HG03103 (cell line): ENCODE results near the gene ITFG2.
"Not testable (repeated sequence)": the region's sequence is repeated elsewhere in the genome, so short reads cannot be mapped to it uniquely, and the experiment has no call there.

Source experiments
- ATAC-seq: cut with Tn5 transposase; IDR thresholded peaks from one replicate; pipeline ENCODE4 v1.9.1; 2021; ENCODE audit warnings: low read depth; ENCODE audit not compliant: unreplicated experiment

The ITFG2 gene

GRCh38 chr12:2812290-2813213 lies at the start of gene ITFG2:
TSS of gene ITFG2 (plus strand) at chr12:2812668. CDS start at chr12:2812761, 93 bp downstream.
- ATAC-seq = peak; percentile 94

DNA sequence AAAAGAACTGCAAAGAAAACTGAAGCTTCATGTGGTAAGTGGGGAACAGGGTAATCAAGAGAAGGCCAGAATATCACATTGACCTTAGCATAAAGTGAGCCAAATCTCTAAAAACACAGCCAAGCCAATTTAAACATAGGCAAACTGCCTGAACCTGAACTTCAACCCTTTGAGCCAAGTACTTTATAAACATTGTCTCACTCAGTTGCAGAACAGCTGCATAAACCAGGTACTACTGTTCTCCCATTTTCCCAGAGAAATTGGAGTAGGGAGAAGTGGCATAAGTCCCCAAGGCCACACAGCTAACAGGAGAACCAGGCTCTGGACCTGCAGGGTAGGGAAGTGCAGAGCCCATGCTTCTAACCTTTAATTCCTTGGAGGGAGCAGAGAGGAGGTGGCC lies 48.1 kb upstream of the ITFG2 start:
- ATAC-seq = no peak

GRCh38 chr12:2765052-2765451 lies 47.4 kb upstream of the ITFG2 start:
- ATAC-seq = no peak

DNA sequence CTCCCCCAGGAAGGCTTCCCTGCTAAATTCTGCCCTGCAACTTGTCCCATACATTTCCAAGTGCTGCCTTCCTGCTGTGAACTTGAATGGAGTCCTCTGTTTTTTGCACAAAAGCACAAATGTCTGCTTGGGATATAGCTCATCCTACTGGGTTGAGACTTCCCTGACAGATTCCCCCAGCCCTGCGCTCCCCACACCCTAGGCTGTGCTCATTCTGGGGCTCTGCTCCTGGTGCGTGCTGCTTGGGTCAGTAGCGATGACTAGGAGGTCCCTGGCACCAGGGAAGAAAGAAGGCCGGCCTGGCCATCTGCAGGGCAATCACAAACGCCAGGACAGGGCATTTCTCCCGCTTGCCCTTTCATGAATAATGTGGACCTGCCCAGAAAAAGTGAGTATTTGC lies 46.9 kb upstream of the ITFG2 start:
- no peak for ATAC-seq

GRCh38 chr12:2768224-2768961 lies 44.1 kb upstream of the ITFG2 start:
- no peak for ATAC-seq

DNA sequence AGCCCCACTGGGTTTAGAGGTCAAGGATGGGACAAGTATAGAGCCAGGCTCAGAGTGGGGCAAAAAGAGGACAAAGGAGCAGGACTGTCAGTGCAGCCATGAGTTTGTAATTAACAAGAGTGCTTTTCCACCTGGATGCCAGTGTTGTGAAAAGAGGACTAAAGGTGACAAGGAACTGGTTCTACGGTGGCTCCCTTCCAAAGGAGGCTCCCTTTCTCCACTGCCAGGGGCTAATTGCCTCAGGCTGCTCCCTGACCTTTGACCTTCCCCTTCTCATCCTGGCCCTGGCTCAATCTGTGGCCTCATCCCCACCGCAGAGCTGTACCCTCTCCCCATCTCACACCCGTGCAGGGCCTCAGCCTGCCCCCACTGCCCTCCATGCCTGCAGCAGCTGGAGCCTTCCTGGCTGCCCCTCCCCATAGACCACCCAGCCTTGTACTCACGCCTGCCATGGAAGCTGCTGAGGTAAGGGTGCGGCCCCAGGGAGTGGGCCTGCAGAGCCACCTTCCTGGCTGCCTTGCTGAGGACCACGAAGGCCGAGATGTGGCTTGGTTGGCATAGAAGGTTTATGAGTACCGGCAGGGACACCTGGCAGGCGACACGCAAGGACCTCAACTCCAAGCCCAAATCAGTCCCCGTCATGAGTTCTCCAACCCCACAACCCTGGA lies 42.5 kb upstream of the ITFG2 start:
- ATAC-seq = no peak

DNA sequence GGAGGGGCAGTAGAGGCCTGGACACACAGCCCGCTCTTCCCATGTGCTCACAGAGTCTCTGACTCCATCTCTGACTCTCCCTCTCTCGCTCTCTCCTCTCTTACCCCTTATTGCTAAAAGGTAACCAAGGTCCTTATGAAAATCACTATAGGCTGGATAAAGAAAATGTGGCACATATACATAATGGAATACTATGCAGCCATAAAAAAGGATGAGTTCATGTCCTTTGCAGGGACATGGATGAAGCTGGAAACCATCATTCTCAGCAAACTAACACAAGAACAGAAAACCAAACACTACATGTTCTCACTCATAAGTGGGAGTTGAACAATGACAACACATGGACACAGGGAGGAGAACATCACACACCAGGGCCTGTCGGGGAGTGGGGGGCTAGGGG lies 41.9 kb upstream of the ITFG2 start:
- ATAC-seq = not testable (repeated sequence)

- no peak for ATAC-seq
Measured at GRCh38 chr12:2772370-2772769, 40.1 kb upstream of the ITFG2 start.

DNA sequence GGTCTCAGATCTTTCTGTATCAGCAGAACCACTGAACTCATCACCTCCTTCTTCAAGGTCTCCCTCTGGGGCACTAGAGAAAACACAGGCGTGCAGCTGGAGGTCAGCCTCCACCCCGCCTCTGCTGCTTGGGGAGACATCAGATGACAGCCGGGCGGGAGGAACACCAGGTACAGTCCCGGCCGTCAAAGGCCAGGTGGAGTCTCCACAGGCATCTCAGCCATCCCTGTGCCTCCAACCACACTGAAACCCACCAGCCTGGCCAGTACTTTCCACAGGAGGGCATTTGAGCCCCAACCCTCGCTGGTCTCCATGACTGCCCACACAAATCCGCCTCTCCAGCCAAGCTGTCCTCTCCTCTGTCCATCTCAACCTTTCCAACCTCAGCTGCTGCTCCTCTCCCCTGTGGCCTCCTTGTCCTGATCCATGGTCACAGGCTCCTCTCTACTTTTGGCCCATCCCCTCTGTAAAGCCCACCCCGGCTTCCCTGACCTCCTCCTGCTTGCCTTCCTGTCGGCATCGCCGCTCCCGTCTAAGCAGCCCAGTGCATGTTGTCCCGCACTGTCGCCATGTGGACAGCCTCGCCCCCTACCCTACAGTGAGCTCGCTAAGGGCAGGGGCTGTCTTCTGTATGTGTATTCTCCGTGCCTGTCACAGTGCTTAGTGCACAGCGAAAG lies 39.1 kb upstream of the ITFG2 start:
- ATAC-seq = no peak

GRCh38 chr12:2775431-2775830 lies 37.0 kb upstream of the ITFG2 start:
- ATAC-seq = no peak

- ATAC-seq = no peak
Measured at GRCh38 chr12:2776129-2776806, 36.2 kb upstream of the ITFG2 start.

- no peak for ATAC-seq
Measured at GRCh38 chr12:2779281-2779680, 33.2 kb upstream of the ITFG2 start.

GRCh38 chr12:2783936-2784600 lies 28.4 kb upstream of the ITFG2 start:
- no peak for ATAC-seq

GRCh38 chr12:2785017-2785416 lies 27.5 kb upstream of the ITFG2 start:
- ATAC-seq = no peak

GRCh38 chr12:2791089-2791488 lies 21.4 kb upstream of the ITFG2 start:
- no peak for ATAC-seq

DNA sequence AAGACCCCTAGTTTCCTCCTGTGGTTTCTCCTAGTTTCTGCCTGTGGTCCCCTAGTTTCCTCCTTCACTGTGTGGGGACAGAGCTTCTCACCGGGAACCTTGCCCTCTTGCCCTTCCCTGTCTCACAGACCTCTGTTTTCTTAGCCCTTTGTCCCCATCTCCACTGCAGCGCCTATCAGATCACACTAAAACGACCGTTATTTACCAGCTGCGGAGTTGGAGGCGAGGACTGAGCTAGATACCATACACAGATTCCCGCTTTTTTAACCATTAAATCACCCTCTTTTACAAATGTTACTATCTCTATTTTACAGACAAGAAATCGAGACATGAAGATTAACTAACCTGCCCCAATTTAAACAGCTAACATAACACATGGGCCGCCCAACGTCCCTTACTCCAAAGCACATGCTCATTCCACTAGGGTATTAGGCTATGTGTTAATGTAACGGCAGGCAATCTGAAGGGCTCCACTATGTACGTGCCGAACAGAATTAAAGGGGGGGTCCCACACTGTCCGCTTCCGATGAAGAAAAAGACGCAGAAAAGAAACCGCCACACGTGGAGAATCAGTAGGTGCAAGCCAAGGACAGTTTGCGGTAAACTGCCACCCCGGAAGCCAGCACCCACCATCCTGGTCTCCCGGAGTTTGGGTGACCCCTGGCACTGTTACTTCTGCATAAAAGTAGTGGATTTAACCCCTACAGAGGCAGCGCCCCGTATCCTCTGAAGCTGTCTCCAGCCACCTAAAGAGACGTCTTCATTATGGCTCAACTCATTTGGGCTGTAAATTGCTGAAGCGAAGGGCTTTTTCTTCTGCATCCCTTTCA lies 19.6 kb upstream of the ITFG2 start:
- no peak for ATAC-seq

DNA sequence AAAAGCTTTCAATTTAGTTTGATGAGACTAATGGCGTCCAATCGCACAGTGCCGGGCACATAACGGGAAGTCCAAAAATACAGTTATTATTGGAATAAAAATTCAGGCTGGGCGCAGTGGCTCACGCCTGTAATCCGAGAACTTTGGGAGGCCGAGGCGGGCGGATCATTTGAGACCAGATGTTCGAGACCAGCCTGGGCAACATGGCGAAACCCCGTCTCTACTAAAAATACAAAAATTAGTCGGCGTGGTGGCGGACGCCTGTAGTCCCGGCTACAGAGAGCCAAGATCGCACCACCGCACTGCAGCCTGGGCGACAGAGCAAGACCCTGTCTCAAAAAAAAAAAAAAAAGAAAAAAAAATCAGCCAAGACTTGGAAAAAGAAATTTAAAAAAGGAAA lies 18.9 kb upstream of the ITFG2 start:
- no peak for ATAC-seq

DNA sequence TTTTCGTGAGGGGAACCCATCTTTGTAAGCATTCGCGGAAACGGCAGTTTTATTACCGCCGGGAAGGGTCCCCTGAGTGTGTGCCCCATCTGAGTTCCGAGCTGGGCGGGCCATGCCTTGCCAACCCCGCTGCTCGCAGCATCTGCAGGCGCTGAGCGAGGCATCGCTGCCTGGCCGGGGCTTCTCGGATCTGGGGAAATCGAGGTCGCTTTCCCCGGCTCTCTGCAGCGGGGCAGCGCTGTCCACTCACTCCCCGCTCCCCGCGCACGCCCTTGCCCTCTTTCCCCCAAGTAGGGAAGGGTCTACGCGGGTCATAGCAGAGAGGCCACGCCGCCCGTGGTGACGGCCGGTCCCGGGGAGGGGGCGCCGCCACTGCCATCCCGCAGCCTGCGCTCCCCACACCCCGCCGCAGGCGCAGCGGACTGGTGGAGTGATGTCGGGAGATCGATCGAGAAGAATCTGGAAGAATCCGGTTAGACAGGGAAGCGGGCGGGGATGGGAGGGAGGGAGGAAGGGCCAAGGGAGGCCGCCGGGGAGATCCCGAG lies 18.2 kb upstream of the ITFG2 start:
- no peak for ATAC-seq
